ENCODE data around the gene DDX27.

DDX27 gene

DNA sequence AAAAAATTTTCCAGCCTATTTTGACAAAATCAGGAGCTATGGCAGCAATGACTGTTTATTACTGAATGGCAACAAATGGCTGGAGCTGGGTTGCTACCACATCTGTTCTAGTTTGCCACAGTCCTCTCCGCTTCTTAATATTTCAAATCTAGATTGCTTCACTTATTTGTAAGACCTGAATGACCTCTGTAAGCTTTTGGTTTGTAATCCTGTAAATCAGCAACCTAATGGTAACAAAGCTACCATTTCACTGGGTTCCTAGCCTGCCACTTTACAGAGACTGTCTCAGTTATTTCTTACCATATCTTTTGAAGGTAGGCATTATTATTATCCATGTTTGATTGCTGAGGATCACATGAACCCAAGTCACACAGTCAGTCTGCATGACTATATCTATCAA is 43.2 kb downstream of the DDX27 start:
- no peak for DNase-seq (ENCODE audit: low read depth)
- TF ChIP-seq CTCF (conservative IDR thresholded peaks at IDR 0.05; ENCODE audit: low read length): no peak
- H3K4me3 ChIP-seq (ENCODE audit: low read length): no peak overlapping the region

DNA sequence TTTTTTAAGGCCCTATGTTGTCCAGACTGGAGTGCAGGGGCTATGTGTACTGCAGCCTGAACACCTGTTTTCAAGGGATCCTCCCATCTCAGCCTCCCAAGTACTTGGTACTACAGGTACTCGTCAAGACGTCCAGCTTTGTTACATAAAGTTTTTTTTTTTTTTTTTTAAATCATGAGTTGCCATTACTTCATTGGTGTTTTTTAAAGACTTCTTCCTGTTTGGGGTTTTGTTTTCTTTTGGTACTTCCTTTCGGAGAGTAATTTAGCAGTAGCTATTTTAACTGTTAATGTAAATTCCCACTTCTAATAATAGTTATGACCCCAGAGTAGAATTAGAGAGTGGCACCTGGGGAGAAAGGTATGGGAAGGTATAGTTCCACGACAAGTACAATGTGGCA is 48.1 kb downstream of the DDX27 start:
- no peak for TF ChIP-seq CTCF (conservative IDR thresholded peaks at IDR 0.05; ENCODE audit: low read length)
- no peak overlapping the region for H3K4me3 ChIP-seq (ENCODE audit: low read length)
- no peak for DNase-seq (ENCODE audit: low read depth)

DNA sequence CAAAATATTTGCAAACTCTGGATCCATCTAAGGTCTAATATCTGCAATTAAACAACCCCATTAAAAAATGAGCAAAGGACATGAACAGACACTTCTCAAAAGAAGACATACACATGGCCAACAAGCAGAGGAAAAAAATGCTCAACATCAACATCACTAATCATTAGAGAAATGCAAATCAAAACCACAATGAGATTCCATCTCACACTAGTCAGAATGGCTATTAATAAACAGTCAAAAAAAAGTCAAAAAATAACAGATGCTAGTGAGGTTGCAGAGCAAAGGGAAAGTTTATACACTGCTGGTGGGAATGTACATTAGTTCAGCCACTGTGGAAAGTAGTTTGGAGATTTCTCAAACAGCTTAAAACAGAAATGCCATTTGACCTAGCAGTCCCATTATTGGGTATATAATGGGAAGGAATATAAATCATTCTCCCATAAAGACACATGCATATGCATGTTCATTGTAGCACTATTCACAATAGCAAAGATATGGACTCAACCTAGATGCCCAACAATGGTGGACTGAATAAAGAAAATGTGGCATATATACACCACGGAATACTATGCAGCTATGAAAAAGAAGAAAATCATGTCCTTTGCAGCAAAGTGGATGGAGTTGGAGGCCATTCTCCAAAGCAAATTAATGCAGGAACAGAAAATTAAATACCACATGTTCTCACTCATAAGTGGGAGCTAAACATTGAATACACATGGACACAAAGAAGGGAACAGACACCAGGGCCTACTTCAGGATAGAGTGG is 49.6 kb downstream of the DDX27 start:
- TF ChIP-seq CTCF (conservative IDR thresholded peaks at IDR 0.05; ENCODE audit: low read length): peak; percentile 24; the same call in 1 of the 2 replicates
- H3K4me3 ChIP-seq (ENCODE audit: low read length): no peak overlapping the region
- DNase-seq (ENCODE audit: low read depth): peak; percentile 75

DNA sequence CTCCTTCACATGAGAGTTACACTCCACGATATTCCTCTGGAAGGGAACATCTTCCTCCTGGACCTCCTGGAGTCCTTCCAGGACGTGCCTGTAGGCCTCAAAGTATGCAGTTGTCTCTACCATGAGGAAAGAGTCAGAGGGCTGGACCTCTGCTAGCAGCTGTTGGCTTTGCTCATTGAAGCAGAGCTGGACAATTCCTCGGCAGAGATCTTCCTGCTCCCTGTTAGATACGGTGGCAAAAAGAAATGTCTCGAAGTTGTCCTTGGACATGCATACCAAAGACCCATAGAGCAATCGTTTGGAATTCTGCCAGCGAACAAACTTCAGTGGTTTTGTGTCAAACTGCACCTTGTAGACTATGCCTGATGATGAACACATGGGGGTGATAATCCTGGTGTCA is 51.0 kb downstream of the DDX27 start:
- no peak for TF ChIP-seq CTCF (conservative IDR thresholded peaks at IDR 0.05; ENCODE audit: low read length)
- DNase-seq (ENCODE audit: low read depth): peak; percentile 92
- peak overlapping the region; percentile 33 for H3K4me3 ChIP-seq (ENCODE audit: low read length)

DNA sequence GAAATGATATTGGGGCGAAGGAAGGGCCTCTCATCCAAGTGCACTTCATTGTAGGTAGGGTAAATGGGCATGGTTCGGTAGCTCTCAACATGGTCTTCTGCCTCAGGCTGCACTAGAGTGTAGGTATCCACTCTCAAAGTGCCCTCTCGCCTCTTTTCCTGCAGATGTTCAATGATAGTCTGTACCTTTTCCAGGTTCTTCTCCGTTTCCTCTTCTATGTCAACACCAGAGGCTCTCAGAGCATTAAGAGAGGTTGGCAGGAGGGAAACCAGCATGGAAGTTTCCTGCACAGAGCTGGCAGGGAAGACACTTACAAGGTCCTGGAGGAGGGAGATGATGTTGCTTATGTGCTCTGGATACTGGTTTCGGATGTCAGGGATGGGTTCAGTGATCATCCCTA is 51.5 kb downstream of the DDX27 start:
- no peak for TF ChIP-seq CTCF (conservative IDR thresholded peaks at IDR 0.05; ENCODE audit: low read length)
- H3K4me3 ChIP-seq (ENCODE audit: low read length): no peak overlapping the region; the same call in 1 of the 2 replicates
- DNase-seq (ENCODE audit: low read depth): no peak

- TF ChIP-seq CTCF (conservative IDR thresholded peaks at IDR 0.05; ENCODE audit: low read length): no peak
- H3K4me3 ChIP-seq (ENCODE audit: low read length): no peak overlapping the region
- DNase-seq (ENCODE audit: low read depth): no peak
These were observed 53.4 kb downstream of the DDX27 start for GRCh38 chr20:49272654-49273053.

DNA sequence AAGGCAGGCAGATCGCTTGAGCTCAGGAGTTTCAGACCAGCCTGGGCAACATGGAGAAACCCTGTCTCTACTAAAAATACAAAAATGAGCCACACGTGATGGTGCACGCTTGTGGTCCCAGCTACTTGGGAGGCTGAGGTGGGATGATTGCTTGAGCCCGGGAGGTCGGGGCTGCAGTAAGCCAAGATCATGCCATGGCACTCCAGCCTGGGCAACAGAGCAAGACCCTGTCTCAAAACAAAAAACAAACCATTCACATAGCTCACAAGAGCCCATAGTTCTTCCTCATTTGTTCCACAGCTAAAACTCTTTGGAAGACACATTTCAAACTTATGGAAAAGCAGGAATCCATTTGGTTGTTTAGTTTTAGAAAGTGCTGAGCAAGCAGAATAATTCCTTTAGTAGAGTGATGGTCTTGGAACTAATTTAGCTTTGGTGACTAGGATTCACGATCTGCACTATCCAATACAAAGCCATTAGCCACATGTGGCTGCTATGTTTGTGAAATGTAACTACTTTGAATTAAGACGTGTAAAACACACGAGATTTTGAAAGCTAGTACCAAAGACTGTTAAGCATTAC is 54.6 kb downstream of the DDX27 start:
- DNase-seq (ENCODE audit: low read depth): no peak
- H3K4me3 ChIP-seq (ENCODE audit: low read length): no peak overlapping the region
- TF ChIP-seq CTCF (conservative IDR thresholded peaks at IDR 0.05; ENCODE audit: low read length): no peak

Data from AG10803 (cell line).